NCI-H2227 (cell line): ENCODE data around the gene DNAI1.
"Not testable (repeated sequence)": the region's sequence is repeated elsewhere in the genome, so short reads cannot be mapped to it uniquely, and the experiment has no call there.

Source experiments
- DNase-seq: peaks from one replicate; lab custom pipeline; 2025; ENCODE audit not compliant: unreplicated experiment; lab: John Stamatoyannopoulos, UW

DNAI1 gene

GRCh38 chr9:34458013-34458958, at the start of gene DNAI1, which contains the start of gene FAM219A:
Gene DNAI1 (plus strand): TSS chr9:34458805. CDS start chr9:34459006, 201 bp downstream.
Gene FAM219A (minus strand): TSS chr9:34458570. CDS start chr9:34458263, 307 bp downstream.
- peak; percentile 96 for DNase-seq

GRCh38 chr9:34409154-34409553, 49.5 kb upstream of the DNAI1 start:
- no peak for DNase-seq

- no peak for DNase-seq
Observed at GRCh38 chr9:34412336-34412735, 46.3 kb upstream of the DNAI1 start.

- DNase-seq = no peak
Observed at GRCh38 chr9:34413231-34413852, 45.3 kb upstream of the DNAI1 start.

GRCh38 chr9:34417734-34418133, 40.9 kb upstream of the DNAI1 start:
- no peak for DNase-seq

- DNase-seq = no peak
Observed at GRCh38 chr9:34419716-34420504, 38.7 kb upstream of the DNAI1 start.

DNA sequence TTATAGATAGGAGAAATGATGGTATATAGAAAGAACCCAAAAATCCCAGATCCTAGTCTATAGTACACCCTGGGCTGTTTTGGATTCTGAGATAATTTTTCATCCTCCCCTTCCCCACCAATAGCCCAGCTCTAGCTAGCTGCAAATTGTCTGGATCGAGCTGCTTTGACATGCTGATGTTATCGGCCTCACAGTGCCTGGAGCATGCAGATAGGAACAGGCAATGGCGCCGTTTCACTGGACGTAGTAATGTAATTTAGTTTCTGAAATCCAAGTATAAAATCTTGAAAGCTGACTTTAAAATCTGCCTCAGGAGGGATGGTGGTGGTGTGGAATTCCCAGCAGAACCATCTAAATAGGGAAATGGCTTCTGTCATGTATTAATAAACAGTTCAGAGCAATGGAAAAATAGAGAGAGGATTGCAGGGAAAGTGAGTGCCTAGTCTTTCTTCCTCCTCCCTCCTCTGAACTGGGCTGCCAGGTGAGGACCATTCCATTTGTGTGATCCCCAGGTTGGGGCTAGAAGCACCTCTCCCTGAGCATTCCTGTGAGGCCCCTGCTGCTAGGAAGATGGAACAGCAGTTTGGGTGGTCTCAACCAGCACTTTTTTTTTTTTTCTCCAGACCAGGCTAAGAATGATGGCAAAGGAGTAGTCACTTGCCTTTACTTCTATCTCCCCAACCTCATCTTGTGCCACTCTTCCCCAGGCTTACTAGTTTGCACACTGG, 32.1 kb upstream of the DNAI1 start:
- no peak for DNase-seq

GRCh38 chr9:34428325-34428958, 30.2 kb upstream of the DNAI1 start:
- peak; percentile 9 for DNase-seq

- DNase-seq = peak; percentile 82
Observed at GRCh38 chr9:34430843-34431437, 27.7 kb upstream of the DNAI1 start.

DNA sequence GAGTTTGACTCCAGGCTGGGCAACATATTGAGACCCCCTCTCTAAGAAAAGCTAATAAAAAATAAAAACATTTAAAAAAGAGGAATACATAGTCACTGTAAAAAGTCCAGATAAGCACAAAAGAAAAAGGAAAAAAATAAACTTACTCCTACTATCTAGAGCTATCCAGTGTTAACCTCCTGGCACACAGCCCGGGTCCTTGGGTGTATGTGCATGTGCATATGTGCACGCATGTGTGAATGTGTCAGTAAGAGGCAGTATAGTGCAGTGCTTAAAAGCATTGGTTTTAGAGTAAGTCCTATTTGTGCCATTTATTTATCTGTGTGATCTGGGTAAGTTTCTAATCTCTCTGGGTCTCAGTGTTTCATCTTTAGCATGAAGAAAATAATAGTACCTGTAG, 26.9 kb upstream of the DNAI1 start:
- DNase-seq = no peak

GRCh38 chr9:34437006-34437925, 21.3 kb upstream of the DNAI1 start:
- DNase-seq = peak; percentile 78

GRCh38 chr9:34437926-34438307, 20.7 kb upstream of the DNAI1 start:
- not testable (repeated sequence) for DNase-seq

- not testable (repeated sequence) for DNase-seq
Observed at GRCh38 chr9:34438465-34438864, 20.1 kb upstream of the DNAI1 start.

- no peak for DNase-seq
Observed at GRCh38 chr9:34440017-34440416, 18.6 kb upstream of the DNAI1 start.

- DNase-seq = no peak
Observed at GRCh38 chr9:34442770-34443169, 15.8 kb upstream of the DNAI1 start.

DNA sequence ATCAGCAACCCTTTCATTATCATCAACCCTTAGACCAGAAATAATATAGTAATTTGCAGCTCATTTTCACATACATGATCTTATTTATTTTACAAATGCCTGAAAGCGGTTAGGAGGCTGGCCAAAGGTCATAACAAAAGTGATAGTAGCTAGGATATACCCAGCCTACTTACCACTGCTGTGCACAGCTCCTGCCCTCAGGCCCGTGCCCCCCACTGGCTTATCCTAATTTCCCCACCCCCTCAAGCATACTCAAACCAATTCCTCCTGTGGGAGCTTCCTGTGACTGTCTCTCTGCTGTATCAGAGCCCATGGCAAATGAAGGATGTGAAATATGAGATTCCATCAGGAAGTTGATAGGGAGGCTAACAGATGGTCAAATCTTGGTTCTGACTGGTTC, 15.1 kb upstream of the DNAI1 start:
- no peak for DNase-seq

DNA sequence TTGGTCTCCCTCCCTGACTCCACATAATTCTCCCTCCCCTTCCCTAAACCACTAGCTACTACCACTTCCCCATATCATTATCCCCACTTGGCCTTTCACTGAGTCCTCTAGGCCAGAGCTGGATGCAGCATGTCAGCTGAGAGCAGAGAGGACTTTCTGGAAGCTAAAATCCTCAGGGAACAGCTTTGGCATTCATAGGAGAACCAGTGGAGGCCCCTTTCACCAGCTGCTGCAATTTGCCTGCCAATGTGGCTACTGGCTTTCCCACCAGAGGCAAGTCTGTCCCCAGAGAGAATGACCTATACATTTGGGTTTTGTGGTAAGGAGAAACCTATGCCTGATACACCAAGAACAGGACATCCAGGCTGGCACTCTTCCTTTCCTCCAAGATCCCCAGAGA, 14.6 kb upstream of the DNAI1 start:
- DNase-seq = no peak

DNA sequence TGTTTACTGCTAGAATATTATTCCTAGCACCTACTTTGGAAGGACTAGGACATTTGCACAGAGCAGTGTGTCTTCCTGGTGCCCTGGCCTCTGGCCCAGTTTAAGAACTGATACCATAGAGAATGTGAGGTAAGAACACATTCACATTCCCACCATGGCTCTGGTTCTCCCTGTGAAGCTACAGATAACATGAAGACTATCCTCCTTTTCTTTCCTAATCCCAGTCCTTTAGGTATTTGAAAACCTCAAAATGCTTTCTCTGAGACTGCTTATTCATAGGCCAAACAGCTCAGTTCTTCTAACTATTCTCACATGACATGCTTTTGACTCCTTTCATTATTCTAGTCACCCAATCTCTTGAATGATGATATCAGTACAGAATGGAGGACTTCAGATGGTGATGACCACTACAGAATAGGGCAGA, 12.1 kb upstream of the DNAI1 start:
- no peak for DNase-seq

DNA sequence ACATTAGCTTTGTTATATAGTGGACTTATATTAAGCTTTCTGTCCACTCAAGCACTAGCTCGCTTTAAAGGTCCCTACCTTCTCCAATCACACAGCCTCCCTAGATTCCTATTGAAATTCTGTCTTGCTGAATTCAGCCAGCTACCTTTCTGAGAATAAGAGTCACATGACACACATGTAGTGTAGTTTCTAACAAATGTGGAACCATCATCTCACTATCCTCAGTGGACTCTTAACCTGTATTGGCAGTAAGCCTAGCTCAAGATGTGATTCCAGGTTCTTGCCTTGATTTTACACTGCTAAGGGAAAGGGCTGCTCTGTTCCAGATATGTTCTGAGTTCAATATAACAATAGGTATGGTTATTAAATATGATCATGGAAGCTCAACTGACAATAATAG, 11.7 kb upstream of the DNAI1 start:
- DNase-seq = no peak
